ENCODE data around the gene C5orf63. TPM values are rescaled to one million over a fixed set of nuclear protein-coding genes. Genes with fewer than 3 reads are reported as not detected.

The C5orf63 gene
- total RNA-seq, 2 experiments from 2014 or later = 9.5 TPM

GRCh38 chr5:127101533-127101932, 28.2 kb upstream of the C5orf63 start:
- no peak for ATAC-seq
- H3K9me3 Mint-ChIP-seq = peaks cover 2% of the 10 kb centered on the region
- peaks cover 7% of the 10 kb centered on the region for H3K4me1 Mint-ChIP-seq (ENCODE audit: low read depth)
- H3K27ac Mint-ChIP-seq = no peak overlapping the region
- H3K36me3 Mint-ChIP-seq (ENCODE audit: low read depth) = no peaks in the 10 kb centered on the region
- H3K27me3 Mint-ChIP-seq = no peaks in the 10 kb centered on the region
- ChIA-PET CTCF (no interaction called here), POLR2A (no interaction called here)
- TF ChIP-seq CTCF (IDR thresholded peaks at IDR 0.05) = no peak
- no peak overlapping the region for H3K4me3 Mint-ChIP-seq
- intact Hi-C loops (cut with micrococcal nuclease) = no loop called here
- DNase-seq = no peak

- no peak overlapping the region for H3K4me3 Mint-ChIP-seq
These were observed 24.9 kb upstream of the C5orf63 start for GRCh38 chr5:127098241-127098640.

GRCh38 chr5:127097278-127097677, 24.0 kb upstream of the C5orf63 start:
- no peak for TF ChIP-seq CTCF (IDR thresholded peaks at IDR 0.05)
- H3K4me3 Mint-ChIP-seq = no peak overlapping the region
- H3K27me3 Mint-ChIP-seq = no peaks in the 10 kb centered on the region
- intact Hi-C loops (cut with micrococcal nuclease) = no loop called here
- H3K36me3 Mint-ChIP-seq (ENCODE audit: low read depth) = no peaks in the 10 kb centered on the region
- ChIA-PET CTCF (no interaction called here), POLR2A (no interaction called here)
- peaks cover 7% of the 10 kb centered on the region for H3K4me1 Mint-ChIP-seq (ENCODE audit: low read depth)
- no peak overlapping the region for H3K27ac Mint-ChIP-seq
- no peaks in the 10 kb centered on the region for H3K9me3 Mint-ChIP-seq
- DNase-seq (no peak), ATAC-seq (no peak)

More at GRCh38 chr5:127098241-127098640, 24.9 kb upstream of the C5orf63 start:
- no peaks in the 10 kb centered on the region for H3K27me3 Mint-ChIP-seq
- H3K27ac Mint-ChIP-seq = no peak overlapping the region
- POLR2A ChIA-PET = no interaction called here
- intact Hi-C loops (cut with micrococcal nuclease) = no loop called here
- peaks cover 7% of the 10 kb centered on the region for H3K4me1 Mint-ChIP-seq (ENCODE audit: low read depth)
- no peak for TF ChIP-seq CTCF (IDR thresholded peaks at IDR 0.05)
- DNase-seq (no peak), ATAC-seq (no peak)
- H3K9me3 Mint-ChIP-seq = no peaks in the 10 kb centered on the region
- H3K36me3 Mint-ChIP-seq (ENCODE audit: low read depth) = no peaks in the 10 kb centered on the region
- CTCF ChIA-PET = no interaction called here

GRCh38 chr5:127096328-127096993, 23.2 kb upstream of the C5orf63 start:
- ATAC-seq (no peak), DNase-seq (no peak)
- Mint-ChIP-seq H3K4me3 (no peak overlapping the region), H3K36me3 (ENCODE audit: low read depth) (no peaks in the 10 kb centered on the region), H3K4me1 (ENCODE audit: low read depth) (peaks cover 7% of the 10 kb centered on the region), H3K9me3 (no peaks in the 10 kb centered on the region), H3K27ac (no peak overlapping the region), H3K27me3 (no peaks in the 10 kb centered on the region)
- ChIA-PET POLR2A (no interaction called here), CTCF (no interaction called here)
- no peak for TF ChIP-seq CTCF (IDR thresholded peaks at IDR 0.05)
- intact Hi-C loops (cut with micrococcal nuclease) = no loop called here

GRCh38 chr5:127094161-127094814, 21.0 kb upstream of the C5orf63 start:
- Mint-ChIP-seq H3K27ac (no peak overlapping the region), H3K36me3 (ENCODE audit: low read depth) (no peaks in the 10 kb centered on the region), H3K9me3 (no peaks in the 10 kb centered on the region), H3K4me3 (no peak overlapping the region), H3K4me1 (ENCODE audit: low read depth) (peaks cover 8% of the 10 kb centered on the region), H3K27me3 (no peaks in the 10 kb centered on the region)
- intact Hi-C loops (cut with micrococcal nuclease) = no loop called here
- POLR2A ChIA-PET = no interaction called here
- TF ChIP-seq CTCF (IDR thresholded peaks at IDR 0.05) = no peak
- ATAC-seq (no peak), DNase-seq (no peak)
- CTCF ChIA-PET = interaction anchor here (0.6 to 0.8 kb wide), 2 partner anchors 19 to 442 kb away, joined by 3 to 4 read pairs; no protein-coding TSS in a partner anchor

Measured in activated CD8-positive, alpha-beta T cell treated with anti-CD3 and anti-CD28 coated beads for 36 hours (primary cell).